ENCODE measurements around the gene SCPEP1. TPM values are rescaled to one million over a fixed set of nuclear protein-coding genes. Genes with fewer than 3 reads are reported as not detected.

Gene SCPEP1
- total RNA-seq, 4 donors from 2014 or later: 13.1 to 39.7 (median 20.3) TPM

DNA sequence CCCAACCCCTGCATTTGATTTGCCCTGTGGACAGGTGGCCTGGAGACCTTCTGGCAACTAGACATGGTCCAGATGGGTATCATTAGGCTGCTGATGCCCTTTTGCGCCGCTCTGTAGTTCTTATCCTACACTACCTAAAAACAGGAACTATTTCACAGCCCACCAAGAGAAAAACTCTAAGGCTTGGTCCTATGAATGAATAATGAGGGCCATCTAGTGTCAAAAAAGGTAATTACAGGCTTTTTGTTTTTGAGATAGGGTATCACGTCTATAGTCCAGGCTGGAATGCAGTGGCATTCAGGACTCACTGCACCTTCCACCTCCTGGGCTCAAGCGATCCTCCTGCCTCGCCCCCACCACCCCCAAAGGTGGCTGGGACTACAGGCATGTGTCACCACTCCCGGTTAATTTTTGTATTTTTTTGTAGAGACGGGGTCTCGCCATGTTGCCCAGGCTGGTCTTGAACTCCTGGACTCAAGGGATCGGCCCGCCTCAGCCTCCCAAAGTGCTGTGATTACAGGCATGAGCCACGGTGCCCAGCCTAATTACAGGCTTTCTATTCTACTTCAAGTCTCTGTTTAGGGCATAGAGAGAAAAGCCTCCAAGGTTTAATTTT, 38.0 kb upstream of the SCPEP1 start:
- no peak for TF ChIP-seq POLR2A (IDR thresholded peaks at IDR 0.05)
- TF ChIP-seq, protein P1, sequence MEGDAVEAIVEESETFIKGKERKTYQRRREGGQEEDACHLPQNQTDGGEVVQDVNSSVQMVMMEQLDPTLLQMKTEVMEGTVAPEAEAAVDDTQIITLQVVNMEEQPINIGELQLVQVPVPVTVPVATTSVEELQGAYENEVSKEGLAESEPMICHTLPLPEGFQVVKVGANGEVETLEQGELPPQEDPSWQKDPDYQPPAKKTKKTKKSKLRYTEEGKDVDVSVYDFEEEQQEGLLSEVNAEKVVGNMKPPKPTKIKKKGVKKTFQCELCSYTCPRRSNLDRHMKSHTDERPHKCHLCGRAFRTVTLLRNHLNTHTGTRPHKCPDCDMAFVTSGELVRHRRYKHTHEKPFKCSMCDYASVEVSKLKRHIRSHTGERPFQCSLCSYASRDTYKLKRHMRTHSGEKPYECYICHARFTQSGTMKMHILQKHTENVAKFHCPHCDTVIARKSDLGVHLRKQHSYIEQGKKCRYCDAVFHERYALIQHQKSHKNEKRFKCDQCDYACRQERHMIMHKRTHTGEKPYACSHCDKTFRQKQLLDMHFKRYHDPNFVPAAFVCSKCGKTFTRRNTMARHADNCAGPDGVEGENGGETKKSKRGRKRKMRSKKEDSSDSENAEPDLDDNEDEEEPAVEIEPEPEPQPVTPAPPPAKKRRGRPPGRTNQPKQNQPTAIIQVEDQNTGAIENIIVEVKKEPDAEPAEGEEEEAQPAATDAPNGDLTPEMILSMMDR (IDR thresholded peaks at IDR 0.05): peak; percentile 66 to 78 (median 74)
- no peak overlapping the region for H3K27ac ChIP-seq
- intact Hi-C loops (cut with DNase I; ENCODE audit: low total_unique reads) (loop anchor here (5.0 kb wide), 2 partner anchors 48 to 123 kb away; no protein-coding TSS in a partner anchor), in situ Hi-C loops (cut with MboI; ENCODE audit: low pct_ligation_motif_present in 1 of 4, low pct_unique_long_range_greater_than_20kb in 1 of 4, low sequenced_read_pairs in 3 of 4) (loop anchor here (5.0 to 25.0 kb wide), 3 partner anchors 113 to 128 kb away; no protein-coding TSS in a partner anchor)
- no peaks in the 10 kb centered on the region for H3K9me3 ChIP-seq
- H3K36me3 ChIP-seq: peaks cover 0 to 44% (median 20%) of the 10 kb centered on the region in 4 donors
- no peak overlapping the region for H3K4me3 ChIP-seq
- H3K27me3 ChIP-seq: no peaks in the 10 kb centered on the region
- no peaks in the 10 kb centered on the region for H3K4me1 ChIP-seq
- WGBS, 2 donors (ENCODE audit: low coverage in 1 of 2): 20 to 56% methylated on average over 2 to 11 of the region's 11 CpGs
- no peak for DNase-seq

DNA sequence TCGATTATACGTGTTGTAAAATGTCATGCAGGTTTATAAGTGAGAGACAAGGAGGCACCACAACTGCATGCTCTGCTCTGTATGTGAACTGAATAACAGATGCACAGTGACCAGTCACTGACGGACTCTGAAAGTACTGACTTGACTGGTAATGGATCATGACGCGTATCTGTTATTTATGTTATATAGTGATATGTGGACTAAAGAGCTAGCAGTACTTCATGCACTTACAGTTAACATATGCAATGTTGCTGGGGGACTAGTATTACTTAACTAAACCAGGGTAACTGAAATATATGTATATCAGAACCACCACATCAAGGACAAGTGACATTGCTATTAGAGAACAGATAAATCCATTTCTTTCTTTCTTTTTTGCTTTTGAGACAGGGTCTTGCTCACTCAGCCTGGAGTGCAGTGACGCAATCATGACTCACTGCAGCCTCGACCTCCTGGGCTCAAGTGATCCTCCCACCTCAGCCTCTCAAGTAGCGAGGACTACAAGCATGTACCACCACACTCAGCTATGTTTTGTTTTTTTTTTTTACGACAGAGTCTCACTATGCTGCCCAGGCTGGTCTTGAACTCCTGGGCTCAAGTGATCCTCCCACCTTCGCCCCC, 34.3 kb upstream of the SCPEP1 start:
- TF ChIP-seq, protein P1 (IDR thresholded peaks at IDR 0.05): no peak
- no peak for TF ChIP-seq POLR2A (IDR thresholded peaks at IDR 0.05)
- TF ChIP-seq POLR2AphosphoS5 (IDR thresholded peaks at IDR 0.05): no peak
- TF ChIP-seq EP300 (IDR thresholded peaks at IDR 0.05; ENCODE audit: low read depth): no peak
- in situ Hi-C loops (cut with MboI; ENCODE audit: low pct_ligation_motif_present in 1 of 4, low pct_unique_long_range_greater_than_20kb in 1 of 4, low sequenced_read_pairs in 3 of 4) (loop anchor here in 3 of 4 donors (5.0 to 25.0 kb wide), 2 partner anchors 126 to 131 kb away; no protein-coding TSS in a partner anchor), intact Hi-C loops (cut with DNase I; ENCODE audit: low total_unique reads) (loop anchor here (2.0 to 5.0 kb wide), 3 partner anchors 31 to 126 kb away; no protein-coding TSS in a partner anchor)
- no peaks in the 10 kb centered on the region for H3K9me3 ChIP-seq
- peaks cover 0 to 52% (median 23%) of the 10 kb centered on the region in 4 donors for H3K36me3 ChIP-seq
- H3K27me3 ChIP-seq: no peaks in the 10 kb centered on the region
- H3K27ac ChIP-seq: no peak overlapping the region
- DNase-seq: no peak
- no peak overlapping the region for H3K4me3 ChIP-seq
- H3K4me1 ChIP-seq: no peaks in the 10 kb centered on the region
- 81 to 91% methylated on average over 7 to 10 of the region's 10 CpGs for WGBS, 2 donors (ENCODE audit: low coverage in 1 of 2)

DNA sequence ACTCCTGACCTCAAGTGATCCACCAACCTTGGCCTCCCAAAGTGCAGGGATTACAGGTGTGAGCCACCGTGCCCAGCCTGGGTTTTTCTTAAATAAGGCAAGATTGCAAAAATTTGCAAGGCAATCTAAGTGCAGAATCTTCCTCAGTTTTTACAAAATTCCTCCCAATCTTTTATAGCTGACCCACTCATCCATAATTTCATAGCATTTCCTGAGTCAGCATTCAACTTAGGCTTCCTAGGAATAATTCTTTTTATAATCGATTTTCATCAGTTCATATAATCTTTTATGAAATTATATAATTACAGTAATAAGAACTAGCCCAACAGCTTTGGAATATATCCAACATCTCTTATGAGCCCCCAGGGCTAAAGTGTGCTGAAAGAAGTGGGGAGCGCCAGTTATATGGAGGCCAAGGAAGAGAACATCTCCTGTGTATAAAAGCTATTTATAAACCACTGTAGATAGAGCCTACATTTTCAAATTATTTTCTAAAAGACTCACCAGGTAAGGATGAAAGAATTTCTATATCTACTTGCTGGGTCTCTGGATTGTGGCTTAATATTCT, 31.9 kb upstream of the SCPEP1 start:
- DNase-seq: no peak
- intact Hi-C loops (cut with DNase I; ENCODE audit: low total_unique reads) (loop anchor here (2.0 kb wide), 1 partner anchor 29 kb away; no protein-coding TSS in a partner anchor), in situ Hi-C loops (cut with MboI; ENCODE audit: low pct_ligation_motif_present in 1 of 4, low pct_unique_long_range_greater_than_20kb in 1 of 4, low sequenced_read_pairs in 3 of 4) (loop anchor here in 1 of 4 donors (25.0 kb wide), 1 partner anchor 134 kb away; no protein-coding TSS in a partner anchor)
- Histone ChIP-seq H3K36me3 (peaks cover 0 to 57% (median 25%) of the 10 kb centered on the region in 4 donors), H3K4me3 (no peak overlapping the region), H3K9me3 (no peaks in the 10 kb centered on the region), H3K27ac (no peak overlapping the region), H3K27me3 (no peaks in the 10 kb centered on the region), H3K4me1 (no peaks in the 10 kb centered on the region)
- WGBS, 2 donors (ENCODE audit: low coverage in 1 of 2): 77 to 97% methylated on average over 2 to 3 of the region's 3 CpGs
- TF ChIP-seq EP300 (IDR thresholded peaks at IDR 0.05; ENCODE audit: low read depth) (no peak), POLR2A (IDR thresholded peaks at IDR 0.05) (no peak), POLR2AphosphoS5 (IDR thresholded peaks at IDR 0.05) (no peak)
- TF ChIP-seq, protein P1 (IDR thresholded peaks at IDR 0.05): no peak

DNA sequence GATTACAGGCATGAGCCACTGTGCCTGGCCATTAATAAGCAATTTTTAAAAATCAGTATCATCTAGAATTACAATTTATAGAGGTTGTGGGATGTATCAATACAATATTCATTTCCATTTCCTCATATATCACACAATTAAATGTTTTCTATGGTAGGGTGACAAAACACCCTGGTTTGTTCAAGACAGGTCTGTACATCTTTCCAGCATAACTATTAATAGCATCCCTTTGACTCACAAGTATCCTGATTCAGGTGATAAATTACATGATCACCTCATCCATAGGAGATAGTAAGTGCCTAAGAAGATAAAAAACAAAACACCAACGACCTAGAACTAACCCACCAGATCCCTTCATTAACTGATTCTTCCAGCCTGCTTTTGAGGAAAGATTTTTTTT, 30.2 kb upstream of the SCPEP1 start:
- no peaks in the 10 kb centered on the region for H3K4me1 ChIP-seq
- H3K9me3 ChIP-seq: no peaks in the 10 kb centered on the region
- WGBS, 2 donors (ENCODE audit: low coverage in 1 of 2): 60 to 67% methylated on average over 1 of the region's 1 CpG
- in situ Hi-C loops (cut with MboI; ENCODE audit: low pct_ligation_motif_present in 1 of 4, low pct_unique_long_range_greater_than_20kb in 1 of 4, low sequenced_read_pairs in 3 of 4): loop anchor here in 1 of 4 donors (25.0 kb wide), 1 partner anchor 135 kb away; no protein-coding TSS in a partner anchor
- no peaks in the 10 kb centered on the region for H3K27me3 ChIP-seq
- intact Hi-C loops (cut with DNase I; ENCODE audit: low total_unique reads): no loop called here
- H3K4me3 ChIP-seq: no peak overlapping the region
- no peak for DNase-seq
- H3K27ac ChIP-seq: no peak overlapping the region
- peaks cover 0 to 46% (median 19%) of the 10 kb centered on the region in 4 donors for H3K36me3 ChIP-seq
- TF ChIP-seq POLR2AphosphoS5 (IDR thresholded peaks at IDR 0.05) (no peak), POLR2A (IDR thresholded peaks at IDR 0.05) (no peak), EP300 (IDR thresholded peaks at IDR 0.05; ENCODE audit: low read depth) (no peak)
- TF ChIP-seq, protein P1 (IDR thresholded peaks at IDR 0.05): no peak

Measured in transverse colon (tissue), 4 donors.